Measurements from ENCODE around the gene WNT1.
A peak's percentile ranks its signal among the peaks of the same experiment; 100 is the strongest.

DNA sequence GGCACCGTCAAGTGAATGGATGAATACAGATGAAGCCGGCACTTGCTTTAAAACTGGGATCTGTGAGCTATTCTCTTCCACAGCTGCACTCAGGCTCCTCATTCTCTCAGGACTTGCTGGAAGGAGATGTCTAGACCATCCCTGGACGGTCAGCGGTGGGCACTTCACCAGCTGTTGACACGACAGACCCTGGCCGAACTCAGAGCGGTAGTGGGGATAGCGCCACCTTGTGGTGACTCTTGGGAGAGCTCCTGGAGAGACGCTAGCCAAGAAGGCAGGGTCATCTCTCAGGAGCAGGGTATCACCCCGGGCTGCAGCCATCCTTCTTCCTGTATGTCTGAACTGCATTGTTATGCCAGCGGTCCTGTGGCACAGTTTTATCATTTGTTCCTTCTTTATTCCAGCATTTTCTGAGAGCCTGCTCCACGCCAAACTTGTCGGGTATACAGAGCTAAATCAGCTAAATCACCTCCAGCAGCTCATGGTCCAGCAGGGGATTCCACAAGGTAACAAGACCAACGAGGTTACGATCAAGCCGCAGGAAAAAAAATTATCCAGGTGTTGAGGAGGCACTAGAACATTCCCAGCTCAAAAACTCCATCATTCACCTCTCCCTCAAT, 10.0 kb downstream of the WNT1 start:
- TF ChIP-seq, protein P1, sequence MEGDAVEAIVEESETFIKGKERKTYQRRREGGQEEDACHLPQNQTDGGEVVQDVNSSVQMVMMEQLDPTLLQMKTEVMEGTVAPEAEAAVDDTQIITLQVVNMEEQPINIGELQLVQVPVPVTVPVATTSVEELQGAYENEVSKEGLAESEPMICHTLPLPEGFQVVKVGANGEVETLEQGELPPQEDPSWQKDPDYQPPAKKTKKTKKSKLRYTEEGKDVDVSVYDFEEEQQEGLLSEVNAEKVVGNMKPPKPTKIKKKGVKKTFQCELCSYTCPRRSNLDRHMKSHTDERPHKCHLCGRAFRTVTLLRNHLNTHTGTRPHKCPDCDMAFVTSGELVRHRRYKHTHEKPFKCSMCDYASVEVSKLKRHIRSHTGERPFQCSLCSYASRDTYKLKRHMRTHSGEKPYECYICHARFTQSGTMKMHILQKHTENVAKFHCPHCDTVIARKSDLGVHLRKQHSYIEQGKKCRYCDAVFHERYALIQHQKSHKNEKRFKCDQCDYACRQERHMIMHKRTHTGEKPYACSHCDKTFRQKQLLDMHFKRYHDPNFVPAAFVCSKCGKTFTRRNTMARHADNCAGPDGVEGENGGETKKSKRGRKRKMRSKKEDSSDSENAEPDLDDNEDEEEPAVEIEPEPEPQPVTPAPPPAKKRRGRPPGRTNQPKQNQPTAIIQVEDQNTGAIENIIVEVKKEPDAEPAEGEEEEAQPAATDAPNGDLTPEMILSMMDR (IDR thresholded peaks at IDR 0.05) = peak; percentile 56 to 84 (median 72)
- no peak for TF ChIP-seq POLR2A (IDR thresholded peaks at IDR 0.05)
